ENCODE data around the gene RARRES1. TPM values are rescaled to one million over a fixed set of nuclear protein-coding genes. Genes with fewer than 3 reads are reported as not detected.

Gene RARRES1
- total RNA-seq, 1 experiment from 2014 or later: 0.73 TPM

- Histone ChIP-seq H3K4me1 (ENCODE audit: insufficient read depth, low read length) (0 out of 2 replicates have a peak, but pooled peaks cover 2% of the 10 kb centered on the region), H2AFZ (ENCODE audit: low read length) (no peak overlapping the region), H3K9me2 (replicated peaks; ENCODE audit: low read length) (no peaks in the 10 kb centered on the region), H3K9ac (ENCODE audit: low read length) (no peak overlapping the region), H3K36me3 (ENCODE audit: low read depth, low read length) (peaks cover 48% of the 10 kb centered on the region), H4K20me1 (ENCODE audit: low read length) (no peaks in the 10 kb centered on the region), H3K27ac (ENCODE audit: low read length) (0 out of 2 replicates have a peak overlapping the region, but pooled peaks have one; percentile 49), H3F3A (ENCODE audit: low read length, unreplicated experiment) (peaks cover 6% of the 10 kb centered on the region), H3K79me2 (ENCODE audit: low read length) (no peaks in the 10 kb centered on the region), H3K27me3 (ENCODE audit: low read length) (no peaks in the 10 kb centered on the region), H3K9me3 (ENCODE audit: low read length) (no peaks in the 10 kb centered on the region), H3K4me2 (ENCODE audit: low read length) (no peak overlapping the region), H3K4me3 (ENCODE audit: low read length) (no peak overlapping the region)
- ChIA-PET CTCF (interaction anchor here (0.6 to 2.0 kb wide), 2 partner anchors 68 to 131 kb away, joined by 8 to 13 read pairs; no protein-coding TSS in a partner anchor), POLR2A (ENCODE audit: unreplicated experiment) (interaction anchor here (0.7 kb wide), 1 partner anchor 133 kb away, joined by 8 read pairs; no protein-coding TSS in a partner anchor)
- TF ChIP-seq, protein P1, sequence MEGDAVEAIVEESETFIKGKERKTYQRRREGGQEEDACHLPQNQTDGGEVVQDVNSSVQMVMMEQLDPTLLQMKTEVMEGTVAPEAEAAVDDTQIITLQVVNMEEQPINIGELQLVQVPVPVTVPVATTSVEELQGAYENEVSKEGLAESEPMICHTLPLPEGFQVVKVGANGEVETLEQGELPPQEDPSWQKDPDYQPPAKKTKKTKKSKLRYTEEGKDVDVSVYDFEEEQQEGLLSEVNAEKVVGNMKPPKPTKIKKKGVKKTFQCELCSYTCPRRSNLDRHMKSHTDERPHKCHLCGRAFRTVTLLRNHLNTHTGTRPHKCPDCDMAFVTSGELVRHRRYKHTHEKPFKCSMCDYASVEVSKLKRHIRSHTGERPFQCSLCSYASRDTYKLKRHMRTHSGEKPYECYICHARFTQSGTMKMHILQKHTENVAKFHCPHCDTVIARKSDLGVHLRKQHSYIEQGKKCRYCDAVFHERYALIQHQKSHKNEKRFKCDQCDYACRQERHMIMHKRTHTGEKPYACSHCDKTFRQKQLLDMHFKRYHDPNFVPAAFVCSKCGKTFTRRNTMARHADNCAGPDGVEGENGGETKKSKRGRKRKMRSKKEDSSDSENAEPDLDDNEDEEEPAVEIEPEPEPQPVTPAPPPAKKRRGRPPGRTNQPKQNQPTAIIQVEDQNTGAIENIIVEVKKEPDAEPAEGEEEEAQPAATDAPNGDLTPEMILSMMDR (conservative IDR thresholded peaks at IDR 0.05; ENCODE audit: low read depth, low read length): no peak
- no peak for TF ChIP-seq EZH2phosphoT487 (IDR thresholded peaks at IDR 0.05; ENCODE audit: borderline replicate concordance, low read length)
- no peak for TF ChIP-seq EZH2 (IDR thresholded peaks at IDR 0.05; ENCODE audit: low read length, unreplicated experiment)
- ATAC-seq (no peak), DNase-seq (no peak)
- no TSS peak for BruUV-seq (replicated peaks)
- intact Hi-C loops (cut with micrococcal nuclease): loop anchor here (1.0 to 2.0 kb wide), 3 partner anchors 64 to 130 kb away; no protein-coding TSS in a partner anchor
Observed at GRCh38 chr3:158658889-158659288, 73.4 kb downstream of the RARRES1 start.

GRCh38 chr3:158652463-158652862 is 79.8 kb downstream of the RARRES1 start:
- Histone ChIP-seq H3F3A (ENCODE audit: low read length, unreplicated experiment) (no peaks in the 10 kb centered on the region), H4K20me1 (ENCODE audit: low read length) (no peaks in the 10 kb centered on the region), H3K9me2 (replicated peaks; ENCODE audit: low read length) (no peaks in the 10 kb centered on the region), H3K4me2 (ENCODE audit: low read length) (no peak overlapping the region), H3K4me3 (ENCODE audit: low read length) (no peak overlapping the region), H2AFZ (ENCODE audit: low read length) (no peak overlapping the region), H3K9me3 (ENCODE audit: low read length) (no peaks in the 10 kb centered on the region), H3K27ac (ENCODE audit: low read length) (no peak overlapping the region), H3K4me1 (ENCODE audit: insufficient read depth, low read length) (peaks cover 8% of the 10 kb centered on the region; the same call in 1 of the 2 replicates), H3K36me3 (ENCODE audit: low read depth, low read length) (peaks cover 55% of the 10 kb centered on the region), H3K79me2 (ENCODE audit: low read length) (peaks cover 11% of the 10 kb centered on the region), H3K27me3 (ENCODE audit: low read length) (no peaks in the 10 kb centered on the region), H3K9ac (ENCODE audit: low read length) (no peak overlapping the region)
- intact Hi-C loops (cut with micrococcal nuclease): no loop called here
- DNase-seq (no peak), ATAC-seq (peak; percentile 51)
- TF ChIP-seq, protein P1 (conservative IDR thresholded peaks at IDR 0.05; ENCODE audit: low read depth, low read length): no peak
- no peak for TF ChIP-seq EZH2phosphoT487 (IDR thresholded peaks at IDR 0.05; ENCODE audit: borderline replicate concordance, low read length)
- ChIA-PET CTCF (no interaction called here), POLR2A (ENCODE audit: unreplicated experiment) (no interaction called here)
- BruUV-seq (replicated peaks): no TSS peak

DNA sequence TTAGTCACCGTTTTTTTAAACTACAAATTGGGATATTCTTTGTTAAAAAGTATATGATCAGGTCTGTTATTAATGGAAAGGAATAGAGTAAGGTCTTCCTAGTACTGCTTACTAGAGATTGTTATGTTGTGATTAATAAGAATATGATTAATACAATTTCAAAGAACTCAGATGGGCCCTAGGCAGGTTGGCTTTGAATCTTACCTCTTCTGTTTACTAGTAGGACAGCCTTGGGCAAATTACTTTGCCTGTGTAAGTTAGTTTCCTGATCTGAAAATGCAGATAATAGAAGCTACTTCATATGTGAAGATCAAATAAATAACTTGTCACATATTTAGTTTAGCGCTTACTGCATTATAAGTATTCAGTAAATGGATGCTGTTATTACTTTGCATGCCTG is 81.1 kb downstream of the RARRES1 start:
- no peak overlapping the region for H3K4me3 ChIP-seq (ENCODE audit: low read length)
- no peak overlapping the region for H3K4me2 ChIP-seq (ENCODE audit: low read length)
- BruUV-seq (replicated peaks): no TSS peak
- TF ChIP-seq, protein P1 (conservative IDR thresholded peaks at IDR 0.05; ENCODE audit: low read depth, low read length): no peak
- TF ChIP-seq EZH2 (IDR thresholded peaks at IDR 0.05; ENCODE audit: low read length, unreplicated experiment) (no peak), EZH2phosphoT487 (IDR thresholded peaks at IDR 0.05; ENCODE audit: borderline replicate concordance, low read length) (no peak)
- ChIA-PET CTCF (no interaction called here), POLR2A (ENCODE audit: unreplicated experiment) (no interaction called here)
- H3K4me1 ChIP-seq (ENCODE audit: insufficient read depth, low read length): peaks cover 9% of the 10 kb centered on the region; the same call in 1 of the 2 replicates
- no peaks in the 10 kb centered on the region for H4K20me1 ChIP-seq (ENCODE audit: low read length)
- H3K27ac ChIP-seq (ENCODE audit: low read length): no peak overlapping the region
- intact Hi-C loops (cut with micrococcal nuclease): no loop called here
- H2AFZ ChIP-seq (ENCODE audit: low read length): no peak overlapping the region
- H3F3A ChIP-seq (ENCODE audit: low read length, unreplicated experiment): no peaks in the 10 kb centered on the region
- H3K9me3 ChIP-seq (ENCODE audit: low read length): no peaks in the 10 kb centered on the region
- peaks cover 24% of the 10 kb centered on the region for H3K79me2 ChIP-seq (ENCODE audit: low read length)
- H3K9ac ChIP-seq (ENCODE audit: low read length): no peak overlapping the region
- no peaks in the 10 kb centered on the region for H3K27me3 ChIP-seq (ENCODE audit: low read length)
- no peaks in the 10 kb centered on the region for H3K9me2 ChIP-seq (replicated peaks; ENCODE audit: low read length)
- ATAC-seq (no peak), DNase-seq (no peak)
- peaks cover 66% of the 10 kb centered on the region for H3K36me3 ChIP-seq (ENCODE audit: low read depth, low read length)

Data from PC-3 (cell line).